HepG2 (cell line): ENCODE measurements around the gene TBC1D10B. TPM values are rescaled to one million over a fixed set of nuclear protein-coding genes. Genes with fewer than 3 reads are reported as not detected.

ENCODE experiments used
- DBP ChIP-seq: sonication (generic); formaldehyde crosslinking; IDR thresholded peaks from 2 replicates; pipeline ENCODE4 v1.4.0; 2020; ENCODE audit warnings: missing genetic modification reagents; ENCODE audit errors: not compliant biosample characterization
- ELF1 ChIP-seq: sonication (generic); formaldehyde crosslinking; IDR thresholded peaks from 2 replicates; pipeline ENCODE4 v1.4.0; 2020; ENCODE audit warnings: missing genetic modification reagents
- HNF4G ChIP-seq, 2 experiments: sonication (generic) in 1 of 2; formaldehyde crosslinking in 1 of 2; IDR thresholded peaks; 2 replicates each; pipeline versions ENCODE4 v1.4.0 to v1.6.1; 2011 to 2020; ENCODE audit warnings: borderline replicate concordance in 2 of 2, low read depth in 2 of 2, mild to moderate bottlenecking in 2 of 2, low read length in 1 of 2, missing genetic modification reagents in 1 of 2, moderate library complexity in 1 of 2
- MTA1 ChIP-seq: sonication (generic); formaldehyde crosslinking; IDR thresholded peaks from 2 replicates; pipeline ENCODE4 v1.4.0; 2020; ENCODE audit warnings: missing genetic modification reagents, mild to moderate bottlenecking, borderline replicate concordance
- MXD3 ChIP-seq: IDR thresholded peaks from 2 replicates; pipeline ENCODE4 v1.6.1; 2016; ENCODE audit warnings: mild to moderate bottlenecking, missing biosample characterization, missing genetic modification reagents
- NFE2L2 ChIP-seq: fragments of 150-350 bp; IDR thresholded peaks from 2 replicates; pipeline ENCODE4 v1.6.1; 2014; ENCODE audit warnings: low read length
- PHF20 ChIP-seq: sonication (generic); formaldehyde crosslinking; IDR thresholded peaks from 2 replicates; pipeline ENCODE4 v1.5.0; 2020; ENCODE audit warnings: mild to moderate bottlenecking, missing genetic modification reagents
- PTBP1 ChIP-seq: fragments of 200-400 bp; formaldehyde crosslinking; IDR thresholded peaks from 2 replicates; pipeline ENCODE4 v1.6.1; 2018; ENCODE audit warnings: low read length, low read depth; ENCODE audit not compliant: poor library complexity, severe bottlenecking
- SAP130 ChIP-seq: IDR thresholded peaks from 2 replicates; pipeline ENCODE4 v1.6.1; 2016; ENCODE audit warnings: low read depth
- SNAPC4 ChIP-seq: sonication (generic); formaldehyde crosslinking; IDR thresholded peaks from 2 replicates; pipeline ENCODE4 v1.4.0; 2020; ENCODE audit warnings: mild to moderate bottlenecking, missing genetic modification reagents
- ZNF331 ChIP-seq: sonication (generic); formaldehyde crosslinking; IDR thresholded peaks from 2 replicates; pipeline ENCODE4 v1.4.0; 2020; ENCODE audit warnings: missing genetic modification reagents
- ZNF468 ChIP-seq: sonication (generic); formaldehyde crosslinking; IDR thresholded peaks from 2 replicates; pipeline ENCODE4 v1.8.0; 2022; ENCODE audit warnings: mild to moderate bottlenecking, moderate library complexity, missing genetic modification reagents
- polyA plus RNA-seq, 8 experiments: library from polyadenylated mRNA; depleted of rRNA in 3 of 8; stranded (reverse) in 7 of 8; unstranded in 1 of 8; fragments of >200 nt; fragmentation: Illumina TruSeq in 4 of 8; extraction: Trizol in 4 of 8; gene quantifications; 2 replicates each; pipeline versions ENCODE4 v1.2.1 to v1.2.3, GENCODE V29; 2011 to 2016; ENCODE audit warnings: low read depth in 4 of 8, missing spikeins in 1 of 8, mixed read lengths in 1 of 8; ENCODE audit not compliant: insufficient read depth in 1 of 8
- total RNA-seq, 5 experiments: library from RNA; depleted of rRNA; stranded (reverse); fragments of >200 nt; fragmentation: Illumina TruSeq; extraction: Trizol; gene quantifications; 2 replicates each; pipeline ENCODE4 v1.2.3, GENCODE V29; 2016; ENCODE audit warnings: low read depth in 1 of 5
- TF ChIP-seq, protein P1 (sequence below): fragments of 450-650 bp; IDR thresholded peaks from 2 replicates; pipeline ENCODE4 v1.6.1; 2017
- TF ChIP-seq, protein P2 (sequence below): IDR thresholded peaks from 2 replicates; pipeline ENCODE4 v1.6.1; 2016; ENCODE audit warnings: low read depth, missing genetic modification reagents, missing compliant biosample characterization

TBC1D10B gene
- total and polyA plus RNA-seq, 2 of the 13 experiments (the other 11 are each of a cell fraction or from before 2014, with no cell fraction given): 15.7 to 24.8 TPM

GRCh38 chr16:30352488-30353401, 17.5 kb downstream of the TBC1D10B start (continued):
- TF ChIP-seq MXD3 (CRISPR knock-in tag) (0 out of 2 replicates have a peak, but pooled peaks have one; percentile 31), DBP (CRISPR knock-in tag) (no peak), HNF4G (IDR thresholded peaks at IDR 0.05; ENCODE audit: borderline replicate concordance, low read depth, low read length) (peak; percentile 84), HNF4G (CRISPR knock-in tag; IDR thresholded peaks at IDR 0.05; ENCODE audit: borderline replicate concordance, low read depth) (peak; percentile 50; the same call in 1 of the 2 replicates), NFE2L2 (no peak), SNAPC4 (no peak), ZNF331 (CRISPR knock-in tag) (0 out of 2 replicates have a peak, but pooled peaks have one; percentile 46), ZNF468 (CRISPR knock-in tag) (no peak), MTA1 (CRISPR knock-in tag) (no peak), PTBP1 (no peak), PHF20 (CRISPR knock-in tag) (no peak), SAP130 (CRISPR knock-in tag) (peak; percentile 37), ELF1 (peak; percentile 76)
- TF ChIP-seq, protein P1, sequence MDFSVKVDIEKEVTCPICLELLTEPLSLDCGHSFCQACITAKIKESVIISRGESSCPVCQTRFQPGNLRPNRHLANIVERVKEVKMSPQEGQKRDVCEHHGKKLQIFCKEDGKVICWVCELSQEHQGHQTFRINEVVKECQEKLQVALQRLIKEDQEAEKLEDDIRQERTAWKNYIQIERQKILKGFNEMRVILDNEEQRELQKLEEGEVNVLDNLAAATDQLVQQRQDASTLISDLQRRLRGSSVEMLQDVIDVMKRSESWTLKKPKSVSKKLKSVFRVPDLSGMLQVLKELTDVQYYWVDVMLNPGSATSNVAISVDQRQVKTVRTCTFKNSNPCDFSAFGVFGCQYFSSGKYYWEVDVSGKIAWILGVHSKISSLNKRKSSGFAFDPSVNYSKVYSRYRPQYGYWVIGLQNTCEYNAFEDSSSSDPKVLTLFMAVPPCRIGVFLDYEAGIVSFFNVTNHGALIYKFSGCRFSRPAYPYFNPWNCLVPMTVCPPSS: no peak
- TF ChIP-seq, protein P2, sequence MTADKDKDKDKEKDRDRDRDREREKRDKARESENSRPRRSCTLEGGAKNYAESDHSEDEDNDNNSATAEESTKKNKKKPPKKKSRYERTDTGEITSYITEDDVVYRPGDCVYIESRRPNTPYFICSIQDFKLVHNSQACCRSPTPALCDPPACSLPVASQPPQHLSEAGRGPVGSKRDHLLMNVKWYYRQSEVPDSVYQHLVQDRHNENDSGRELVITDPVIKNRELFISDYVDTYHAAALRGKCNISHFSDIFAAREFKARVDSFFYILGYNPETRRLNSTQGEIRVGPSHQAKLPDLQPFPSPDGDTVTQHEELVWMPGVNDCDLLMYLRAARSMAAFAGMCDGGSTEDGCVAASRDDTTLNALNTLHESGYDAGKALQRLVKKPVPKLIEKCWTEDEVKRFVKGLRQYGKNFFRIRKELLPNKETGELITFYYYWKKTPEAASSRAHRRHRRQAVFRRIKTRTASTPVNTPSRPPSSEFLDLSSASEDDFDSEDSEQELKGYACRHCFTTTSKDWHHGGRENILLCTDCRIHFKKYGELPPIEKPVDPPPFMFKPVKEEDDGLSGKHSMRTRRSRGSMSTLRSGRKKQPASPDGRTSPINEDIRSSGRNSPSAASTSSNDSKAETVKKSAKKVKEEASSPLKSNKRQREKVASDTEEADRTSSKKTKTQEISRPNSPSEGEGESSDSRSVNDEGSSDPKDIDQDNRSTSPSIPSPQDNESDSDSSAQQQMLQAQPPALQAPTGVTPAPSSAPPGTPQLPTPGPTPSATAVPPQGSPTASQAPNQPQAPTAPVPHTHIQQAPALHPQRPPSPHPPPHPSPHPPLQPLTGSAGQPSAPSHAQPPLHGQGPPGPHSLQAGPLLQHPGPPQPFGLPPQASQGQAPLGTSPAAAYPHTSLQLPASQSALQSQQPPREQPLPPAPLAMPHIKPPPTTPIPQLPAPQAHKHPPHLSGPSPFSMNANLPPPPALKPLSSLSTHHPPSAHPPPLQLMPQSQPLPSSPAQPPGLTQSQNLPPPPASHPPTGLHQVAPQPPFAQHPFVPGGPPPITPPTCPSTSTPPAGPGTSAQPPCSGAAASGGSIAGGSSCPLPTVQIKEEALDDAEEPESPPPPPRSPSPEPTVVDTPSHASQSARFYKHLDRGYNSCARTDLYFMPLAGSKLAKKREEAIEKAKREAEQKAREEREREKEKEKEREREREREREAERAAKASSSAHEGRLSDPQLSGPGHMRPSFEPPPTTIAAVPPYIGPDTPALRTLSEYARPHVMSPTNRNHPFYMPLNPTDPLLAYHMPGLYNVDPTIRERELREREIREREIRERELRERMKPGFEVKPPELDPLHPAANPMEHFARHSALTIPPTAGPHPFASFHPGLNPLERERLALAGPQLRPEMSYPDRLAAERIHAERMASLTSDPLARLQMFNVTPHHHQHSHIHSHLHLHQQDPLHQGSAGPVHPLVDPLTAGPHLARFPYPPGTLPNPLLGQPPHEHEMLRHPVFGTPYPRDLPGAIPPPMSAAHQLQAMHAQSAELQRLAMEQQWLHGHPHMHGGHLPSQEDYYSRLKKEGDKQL: no peak
